ENCODE measurements around the gene CDK8.
"Not testable (repeated sequence)": the region's sequence is repeated elsewhere in the genome, so short reads cannot be mapped to it uniquely, and the experiment has no call there.

GRCh38 chr13:26285911-26286310 lies 32.0 kb downstream of the CDK8 start:
- TF ChIP-seq EZH2phosphoT487 (IDR thresholded peaks at IDR 0.05; ENCODE audit: borderline replicate concordance, low read length); CTCF (conservative IDR thresholded peaks at IDR 0.05; ENCODE audit: low read depth, low read length): not testable (repeated sequence)

Measured in PC-3 (cell line).